ENCODE results near the gene SLCO2A1. TPM values are rescaled to one million over a fixed set of nuclear protein-coding genes. Genes with fewer than 3 reads are reported as not detected.

SLCO2A1 gene
- total and polyA plus RNA-seq, 2 donors (not counting 1 experiment from before 2014, with no cell fraction given), result not detected

DNA sequence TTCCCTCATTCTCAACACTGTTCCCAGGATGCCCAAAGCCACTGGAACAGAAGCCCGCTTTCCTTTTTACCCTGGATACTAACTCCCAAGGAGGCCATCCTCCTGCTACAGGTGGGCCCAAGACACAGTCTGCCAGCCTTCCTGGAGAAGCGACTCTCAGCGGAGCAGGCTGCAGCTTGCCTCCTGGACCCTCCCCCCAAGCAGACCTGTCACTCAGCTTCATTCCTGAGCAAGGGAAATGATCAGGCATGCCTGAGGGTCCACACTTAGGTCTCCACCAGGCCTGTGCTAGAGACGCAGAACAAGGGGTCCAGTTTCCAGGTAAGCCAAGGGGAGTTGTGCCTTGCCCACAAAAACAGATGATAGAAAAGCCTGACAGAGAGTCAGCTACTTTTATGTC is 62.8 kb downstream of the SLCO2A1 start:
- CTCF ChIA-PET, result no interaction called here
- WGBS (ENCODE audit: insufficient coverage), result 95% methylated on average over 4 of the region's 4 CpGs
- peaks cover under 1% of the 10 kb centered on the region for H3K9me3 Mint-ChIP-seq (ENCODE audit: insufficient read depth)

DNA sequence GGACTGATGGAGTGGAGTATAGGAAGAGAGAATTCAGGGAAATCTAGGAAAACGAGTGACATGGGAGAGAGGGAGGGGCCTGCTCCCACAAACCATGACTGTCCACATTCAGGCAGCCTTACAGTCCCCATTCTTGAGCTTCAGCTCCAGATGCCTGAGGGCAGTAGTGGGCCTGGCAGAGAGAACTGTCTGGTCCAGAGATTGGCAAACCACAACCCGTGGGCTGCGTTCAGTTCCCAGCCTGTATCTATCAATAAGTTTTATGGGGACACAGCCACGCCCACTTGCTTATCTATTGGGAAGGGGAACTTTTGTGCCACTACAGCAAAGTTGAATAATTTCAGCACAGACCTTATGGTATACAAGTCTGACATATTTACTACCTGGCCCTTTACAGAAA is 63.8 kb downstream of the SLCO2A1 start:
- POLR2A ChIA-PET, result no interaction called here
- Histone ChIP-seq H3K9me3 (ENCODE audit: control extremely low read depth in 1 of 3, control insufficient read depth in 2 of 3, insufficient read depth in 1 of 3, low read length in 2 of 3) (peaks cover 0 to 5% (median 0%) of the 10 kb centered on the region in 3 donors), H2AFZ (ENCODE audit: insufficient read depth, low read depth, low read length, poor library complexity, severe bottlenecking) (no peak overlapping the region), H3K79me2 (ENCODE audit: control insufficient read depth, insufficient read depth, low read length) (no peaks in the 10 kb centered on the region), H3K4me1 (ENCODE audit: control insufficient read depth in 2 of 2, insufficient read depth in 2 of 2, low read length in 2 of 2) (no peaks in the 10 kb centered on the region), H3K4me2 (replicated peaks; ENCODE audit: low read depth, low read length, poor library complexity, severe bottlenecking) (no peak overlapping the region), H3K27ac (ENCODE audit: low read length in 2 of 2) (no peak overlapping the region), H4K20me1 (ENCODE audit: control insufficient read depth, insufficient read depth, low read length, poor library complexity, severe bottlenecking) (no peaks in the 10 kb centered on the region), H3K4me3 (ENCODE audit: control extremely low read depth in 1 of 5, extremely low read depth in 1 of 5, insufficient read depth in 1 of 5, low read depth in 2 of 5, low read length in 4 of 5) (no peak overlapping the region), H3K9ac (ENCODE audit: low read length) (no peak overlapping the region), H3K27me3 (replicated peaks in 1 of 4; ENCODE audit: control extremely low read depth in 1 of 4, control insufficient read depth in 3 of 4, insufficient read depth in 4 of 4, low read length in 3 of 4) (no peaks in the 10 kb centered on the region), H3K36me3 (replicated peaks in 1 of 2; ENCODE audit: control extremely low read depth in 1 of 2, control insufficient read depth in 1 of 2, extremely low read depth in 1 of 2, insufficient read depth in 2 of 2, low read length in 1 of 2) (no peaks in the 10 kb centered on the region)
- 93% methylated on average over 3 of the region's 4 CpGs for WGBS (ENCODE audit: insufficient coverage)
- TF ChIP-seq, protein P1, sequence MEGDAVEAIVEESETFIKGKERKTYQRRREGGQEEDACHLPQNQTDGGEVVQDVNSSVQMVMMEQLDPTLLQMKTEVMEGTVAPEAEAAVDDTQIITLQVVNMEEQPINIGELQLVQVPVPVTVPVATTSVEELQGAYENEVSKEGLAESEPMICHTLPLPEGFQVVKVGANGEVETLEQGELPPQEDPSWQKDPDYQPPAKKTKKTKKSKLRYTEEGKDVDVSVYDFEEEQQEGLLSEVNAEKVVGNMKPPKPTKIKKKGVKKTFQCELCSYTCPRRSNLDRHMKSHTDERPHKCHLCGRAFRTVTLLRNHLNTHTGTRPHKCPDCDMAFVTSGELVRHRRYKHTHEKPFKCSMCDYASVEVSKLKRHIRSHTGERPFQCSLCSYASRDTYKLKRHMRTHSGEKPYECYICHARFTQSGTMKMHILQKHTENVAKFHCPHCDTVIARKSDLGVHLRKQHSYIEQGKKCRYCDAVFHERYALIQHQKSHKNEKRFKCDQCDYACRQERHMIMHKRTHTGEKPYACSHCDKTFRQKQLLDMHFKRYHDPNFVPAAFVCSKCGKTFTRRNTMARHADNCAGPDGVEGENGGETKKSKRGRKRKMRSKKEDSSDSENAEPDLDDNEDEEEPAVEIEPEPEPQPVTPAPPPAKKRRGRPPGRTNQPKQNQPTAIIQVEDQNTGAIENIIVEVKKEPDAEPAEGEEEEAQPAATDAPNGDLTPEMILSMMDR (IDR thresholded peaks at IDR 0.05), result no peak
- no peak for TF ChIP-seq EZH2 (IDR thresholded peaks at IDR 0.05; ENCODE audit: borderline replicate concordance, insufficient read depth, low read depth, low read length, poor library complexity, severe bottlenecking)
- intact Hi-C loops (cut with micrococcal nuclease), result no loop called here
- H3K4me3 Mint-ChIP-seq, result no peak overlapping the region
- H3K4me1 Mint-ChIP-seq, result no peaks in the 10 kb centered on the region
- peaks cover 3% of the 10 kb centered on the region for H3K27me3 Mint-ChIP-seq
- H3K27ac Mint-ChIP-seq, result no peak overlapping the region
- H3K9me3 Mint-ChIP-seq (ENCODE audit: insufficient read depth), result no peaks in the 10 kb centered on the region
- CTCF ChIA-PET, result no interaction called here
- no peak for DNase-seq
- no peak for ATAC-seq (ENCODE audit: low read depth)

More for the DNA sequence above, 62.8 kb downstream of the SLCO2A1 start:
- H2AFZ ChIP-seq (ENCODE audit: insufficient read depth, low read depth, low read length, poor library complexity, severe bottlenecking), result no peak overlapping the region
- H4K20me1 ChIP-seq (ENCODE audit: control insufficient read depth, insufficient read depth, low read length, poor library complexity, severe bottlenecking), result no peaks in the 10 kb centered on the region
- H3K4me3 Mint-ChIP-seq, result no peak overlapping the region
- no peak overlapping the region for H3K9ac ChIP-seq (ENCODE audit: low read length)
- intact Hi-C loops (cut with micrococcal nuclease), result no loop called here
- no peak overlapping the region for H3K4me2 ChIP-seq (replicated peaks; ENCODE audit: low read depth, low read length, poor library complexity, severe bottlenecking)
- peaks cover 0 to 8% (median 2%) of the 10 kb centered on the region in 3 donors for H3K9me3 ChIP-seq (ENCODE audit: control extremely low read depth in 1 of 3, control insufficient read depth in 2 of 3, insufficient read depth in 1 of 3, low read length in 2 of 3)
- no peak overlapping the region for H3K27ac ChIP-seq (ENCODE audit: low read length in 2 of 2)
- peaks cover 3% of the 10 kb centered on the region for H3K27me3 Mint-ChIP-seq
- DNase-seq (no peak), ATAC-seq (ENCODE audit: low read depth) (no peak)
- no peaks in the 10 kb centered on the region for H3K27me3 ChIP-seq (replicated peaks in 1 of 4; ENCODE audit: control extremely low read depth in 1 of 4, control insufficient read depth in 3 of 4, insufficient read depth in 4 of 4, low read length in 3 of 4)
- H3K4me1 ChIP-seq (ENCODE audit: control insufficient read depth in 2 of 2, insufficient read depth in 2 of 2, low read length in 2 of 2), result no peaks in the 10 kb centered on the region
- H3K4me3 ChIP-seq (ENCODE audit: control extremely low read depth in 1 of 5, extremely low read depth in 1 of 5, insufficient read depth in 1 of 5, low read depth in 2 of 5, low read length in 4 of 5), result no peak overlapping the region
- POLR2A ChIA-PET, result no interaction called here
- no peak for TF ChIP-seq EZH2 (IDR thresholded peaks at IDR 0.05; ENCODE audit: borderline replicate concordance, insufficient read depth, low read depth, low read length, poor library complexity, severe bottlenecking)
- TF ChIP-seq, protein P1 (IDR thresholded peaks at IDR 0.05), result no peak
- H3K4me1 Mint-ChIP-seq, result no peaks in the 10 kb centered on the region
- H3K36me3 ChIP-seq (replicated peaks in 1 of 2; ENCODE audit: control extremely low read depth in 1 of 2, control insufficient read depth in 1 of 2, extremely low read depth in 1 of 2, insufficient read depth in 2 of 2, low read length in 1 of 2), result no peaks in the 10 kb centered on the region
- no peaks in the 10 kb centered on the region for H3K79me2 ChIP-seq (ENCODE audit: control insufficient read depth, insufficient read depth, low read length)
- no peak overlapping the region for H3K27ac Mint-ChIP-seq
